ENCODE measurements around the gene GK2. TPM values are rescaled to one million over a fixed set of nuclear protein-coding genes. Genes with fewer than 3 reads are reported as not detected.

GK2 gene
- not detected for polyA plus RNA-seq
- long read RNA-seq, donor 1, result 0 reads
- long read RNA-seq, donor 2, result 0 reads
- long read RNA-seq, donor 3, result 0 reads
- long read RNA-seq, donor 4, result 0 reads
- long read RNA-seq, donor 5, result 0 reads
- long read RNA-seq, donor 6, result 0 reads
- long read RNA-seq, donor 7, result 0 reads
- long read RNA-seq, donor 8, result 0 reads
- long read RNA-seq, donor 9, result 0 reads
- long read RNA-seq, donor 10, result 0 reads
- long read RNA-seq, donor 11, result 0 reads

- no peaks in the 10 kb centered on the region for H3K4me1 ChIP-seq (ENCODE audit: control insufficient read depth, insufficient read depth, low read length)
- H3K36me3 ChIP-seq (ENCODE audit: control insufficient read depth, insufficient read depth, low read length), result no peaks in the 10 kb centered on the region
- H3K9me3 ChIP-seq (ENCODE audit: control insufficient read depth, low read depth, low read length), result peaks cover 3% of the 10 kb centered on the region
- no peak for DNase-seq
- no CpG with 5 or more reads among the region's 16 CpGs for WGBS (ENCODE audit: insufficient coverage, low lambda C conversion rate)
- H3K27ac ChIP-seq (ENCODE audit: low read length), result no peak within 1 kb of the TSS
- no peaks in the 10 kb centered on the region for H3K27me3 ChIP-seq (ENCODE audit: control insufficient read depth, insufficient read depth, low read length)
- no peak within 1 kb of the TSS for H3K4me3 ChIP-seq (ENCODE audit: low read length)
Observed at GRCh38 chr4:79408063-79408462, at the start of gene GK2. Gene GK2 (minus strand): TSS chr4:79408228. CDS start chr4:79408200, 28 bp downstream.

- no peaks in the 10 kb centered on the region for H3K36me3 ChIP-seq (ENCODE audit: control insufficient read depth, insufficient read depth, low read length)
- H3K4me3 ChIP-seq (ENCODE audit: low read length), result no peak overlapping the region
- H3K4me1 ChIP-seq (ENCODE audit: control insufficient read depth, insufficient read depth, low read length), result no peaks in the 10 kb centered on the region
- WGBS (ENCODE audit: insufficient coverage, low lambda C conversion rate), result 78% methylated on average over 3 of the region's 5 CpGs
- no peak for DNase-seq
- no peaks in the 10 kb centered on the region for H3K27me3 ChIP-seq (ENCODE audit: control insufficient read depth, insufficient read depth, low read length)
- H3K27ac ChIP-seq (ENCODE audit: low read length), result no peak overlapping the region
- no peaks in the 10 kb centered on the region for H3K9me3 ChIP-seq (ENCODE audit: control insufficient read depth, low read depth, low read length)
Observed at GRCh38 chr4:79455216-79455615, 47.2 kb upstream of the GK2 start.

DNA sequence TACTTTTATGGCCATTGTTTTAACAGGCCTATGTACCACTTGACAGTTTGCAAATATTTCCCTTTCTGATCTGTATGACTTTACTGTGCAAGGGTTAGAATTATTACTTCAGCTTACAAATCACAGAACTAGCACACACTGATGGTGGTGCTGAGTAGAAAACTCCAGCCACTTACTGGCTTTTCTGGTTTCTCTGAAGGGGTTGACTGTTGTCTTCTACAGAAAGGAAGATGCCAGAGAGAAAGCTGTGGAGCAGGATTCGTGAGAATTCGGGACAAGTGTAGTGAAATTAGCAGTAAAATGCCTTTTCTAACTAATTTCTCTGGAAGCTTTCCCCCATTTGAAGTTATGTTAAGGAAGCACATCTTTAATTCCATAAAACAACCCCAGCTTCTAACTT, 46.6 kb upstream of the GK2 start:
- WGBS (ENCODE audit: insufficient coverage, low lambda C conversion rate), result 50% methylated on average over 2 of the region's 2 CpGs

DNA sequence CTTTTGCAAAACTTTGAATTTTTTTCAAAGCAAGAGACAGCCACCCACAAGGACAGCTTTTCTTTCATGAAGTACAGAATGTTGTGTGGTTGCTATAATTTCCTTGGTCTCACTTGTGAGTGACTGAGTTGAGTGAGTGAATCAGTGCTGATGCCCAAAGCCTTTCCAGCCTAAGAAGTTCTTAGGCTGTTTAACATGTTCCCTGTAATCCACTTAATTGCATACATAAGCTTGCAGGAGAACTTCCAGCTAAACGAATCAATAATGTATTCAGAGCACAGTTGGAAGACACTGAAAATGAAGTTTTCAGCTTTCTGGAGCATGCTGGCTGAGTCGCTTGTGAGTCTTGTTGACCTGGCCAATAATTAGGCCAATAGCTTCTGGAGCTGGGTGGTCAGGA, 42.0 kb upstream of the GK2 start:
- Histone ChIP-seq H3K36me3 (ENCODE audit: control insufficient read depth, insufficient read depth, low read length) (no peaks in the 10 kb centered on the region), H3K4me3 (ENCODE audit: low read length) (no peak overlapping the region), H3K9me3 (ENCODE audit: control insufficient read depth, low read depth, low read length) (no peaks in the 10 kb centered on the region), H3K27ac (ENCODE audit: low read length) (no peak overlapping the region), H3K4me1 (ENCODE audit: control insufficient read depth, insufficient read depth, low read length) (no peaks in the 10 kb centered on the region), H3K27me3 (ENCODE audit: control insufficient read depth, insufficient read depth, low read length) (no peaks in the 10 kb centered on the region)
- DNase-seq, result no peak
- no CpG with 5 or more reads among the region's 2 CpGs for WGBS (ENCODE audit: insufficient coverage, low lambda C conversion rate)

More for the DNA sequence above, 46.6 kb upstream of the GK2 start:
- Histone ChIP-seq H3K36me3 (ENCODE audit: control insufficient read depth, insufficient read depth, low read length) (no peaks in the 10 kb centered on the region), H3K9me3 (ENCODE audit: control insufficient read depth, low read depth, low read length) (no peaks in the 10 kb centered on the region), H3K4me1 (ENCODE audit: control insufficient read depth, insufficient read depth, low read length) (no peaks in the 10 kb centered on the region), H3K27ac (ENCODE audit: low read length) (no peak overlapping the region), H3K27me3 (ENCODE audit: control insufficient read depth, insufficient read depth, low read length) (no peaks in the 10 kb centered on the region), H3K4me3 (ENCODE audit: low read length) (no peak overlapping the region)
- no peak for DNase-seq

DNA sequence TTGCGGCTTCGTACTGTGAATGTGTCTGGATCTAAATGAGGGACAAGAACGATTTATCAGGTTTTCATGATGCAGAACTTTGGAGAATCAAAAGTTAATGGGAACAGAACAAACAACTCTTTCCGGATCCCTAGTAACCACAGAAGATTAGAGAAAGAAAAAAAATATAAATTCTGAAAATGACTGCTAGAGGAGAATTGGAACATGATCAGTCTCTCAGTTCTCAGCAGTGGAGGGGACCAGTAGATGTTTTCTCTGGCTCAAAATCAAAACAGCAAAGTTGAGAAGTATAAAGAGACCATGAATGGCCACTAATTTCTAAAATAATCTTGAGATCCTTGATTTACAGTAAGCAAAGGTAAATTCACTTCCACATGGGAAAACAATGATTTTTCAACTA, 38.1 kb upstream of the GK2 start:
- WGBS (ENCODE audit: insufficient coverage, low lambda C conversion rate), result 82% methylated on average over 4 of the region's 4 CpGs
- DNase-seq, result no peak

DNA sequence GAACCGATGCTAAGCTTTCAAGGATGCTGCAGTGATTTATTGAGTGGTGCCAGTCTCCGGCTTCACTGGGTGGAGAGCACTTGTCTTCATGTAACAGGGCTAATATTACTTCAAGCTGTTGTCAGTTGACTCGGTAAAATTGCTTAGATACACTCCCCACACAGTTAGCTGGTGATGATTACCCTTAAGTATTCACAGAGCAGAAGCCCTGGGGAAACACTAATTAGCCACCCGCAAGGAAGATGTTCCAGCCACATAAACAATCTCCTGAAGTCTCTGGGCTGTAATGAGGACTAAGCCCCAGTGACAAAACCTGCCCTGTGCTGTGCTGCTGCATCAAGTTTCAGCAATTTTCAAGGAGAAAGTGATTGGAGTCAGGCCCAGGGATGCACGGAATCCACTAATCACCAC, 37.3 kb upstream of the GK2 start:
- no peak for DNase-seq
- WGBS (ENCODE audit: insufficient coverage, low lambda C conversion rate), result no CpG with 5 or more reads among the region's 5 CpGs
- Histone ChIP-seq H3K4me1 (ENCODE audit: control insufficient read depth, insufficient read depth, low read length) (no peaks in the 10 kb centered on the region), H3K27ac (ENCODE audit: low read length) (no peak overlapping the region), H3K27me3 (ENCODE audit: control insufficient read depth, insufficient read depth, low read length) (no peaks in the 10 kb centered on the region), H3K9me3 (ENCODE audit: control insufficient read depth, low read depth, low read length) (no peaks in the 10 kb centered on the region), H3K4me3 (ENCODE audit: low read length) (no peak overlapping the region), H3K36me3 (ENCODE audit: control insufficient read depth, insufficient read depth, low read length) (no peaks in the 10 kb centered on the region)

More for the DNA sequence above, 38.1 kb upstream of the GK2 start:
- Histone ChIP-seq H3K9me3 (ENCODE audit: control insufficient read depth, low read depth, low read length) (no peaks in the 10 kb centered on the region), H3K4me3 (ENCODE audit: low read length) (no peak overlapping the region), H3K4me1 (ENCODE audit: control insufficient read depth, insufficient read depth, low read length) (no peaks in the 10 kb centered on the region), H3K36me3 (ENCODE audit: control insufficient read depth, insufficient read depth, low read length) (no peaks in the 10 kb centered on the region), H3K27me3 (ENCODE audit: control insufficient read depth, insufficient read depth, low read length) (no peaks in the 10 kb centered on the region), H3K27ac (ENCODE audit: low read length) (no peak overlapping the region)

- Histone ChIP-seq H3K4me3 (ENCODE audit: low read length) (no peak overlapping the region), H3K27me3 (ENCODE audit: control insufficient read depth, insufficient read depth, low read length) (no peaks in the 10 kb centered on the region), H3K27ac (ENCODE audit: low read length) (no peak overlapping the region), H3K9me3 (ENCODE audit: control insufficient read depth, low read depth, low read length) (no peaks in the 10 kb centered on the region), H3K36me3 (ENCODE audit: control insufficient read depth, insufficient read depth, low read length) (no peaks in the 10 kb centered on the region), H3K4me1 (ENCODE audit: control insufficient read depth, insufficient read depth, low read length) (no peaks in the 10 kb centered on the region)
- DNase-seq, result no peak
- WGBS (ENCODE audit: insufficient coverage, low lambda C conversion rate), result 100% methylated on average over 1 of the region's 3 CpGs
Observed at GRCh38 chr4:79442422-79442821, 34.4 kb upstream of the GK2 start.

DNA sequence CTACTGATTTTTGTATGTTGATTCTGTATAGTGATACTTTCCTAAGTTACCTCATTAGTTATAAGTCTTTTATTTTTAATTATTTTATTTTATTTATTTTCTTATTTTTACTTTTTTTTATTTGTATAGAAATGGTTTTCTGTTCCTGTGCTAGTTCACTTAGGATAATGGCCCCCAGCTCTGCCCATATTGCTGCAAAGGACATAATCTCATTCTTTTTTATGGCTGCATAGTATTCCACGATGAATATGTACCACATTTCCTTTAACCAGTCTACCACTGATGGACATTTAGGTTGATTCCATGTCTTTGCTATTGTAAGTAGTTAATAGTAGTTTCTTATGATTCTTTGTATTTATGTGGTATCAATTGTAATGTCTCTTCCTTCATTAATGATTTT, 31.5 kb upstream of the GK2 start:
- Histone ChIP-seq H3K9me3 (ENCODE audit: control insufficient read depth, low read depth, low read length) (no peaks in the 10 kb centered on the region), H3K4me1 (ENCODE audit: control insufficient read depth, insufficient read depth, low read length) (no peaks in the 10 kb centered on the region), H3K27ac (ENCODE audit: low read length) (no peak overlapping the region), H3K36me3 (ENCODE audit: control insufficient read depth, insufficient read depth, low read length) (no peaks in the 10 kb centered on the region), H3K4me3 (ENCODE audit: low read length) (no peak overlapping the region), H3K27me3 (ENCODE audit: control insufficient read depth, insufficient read depth, low read length) (no peaks in the 10 kb centered on the region)
- DNase-seq, result no peak
- no CpG with 5 or more reads among the region's 1 CpG for WGBS (ENCODE audit: insufficient coverage, low lambda C conversion rate)

GRCh38 chr4:79431839-79432238, 23.8 kb upstream of the GK2 start:
- H3K27me3 ChIP-seq (ENCODE audit: control insufficient read depth, insufficient read depth, low read length), result no peaks in the 10 kb centered on the region
- H3K36me3 ChIP-seq (ENCODE audit: control insufficient read depth, insufficient read depth, low read length), result no peaks in the 10 kb centered on the region
- WGBS (ENCODE audit: insufficient coverage, low lambda C conversion rate), result no CpG with 5 or more reads among the region's 1 CpG

GRCh38 chr4:79429113-79429903, 21.3 kb upstream of the GK2 start:
- H3K4me3 ChIP-seq (ENCODE audit: low read length), result no peak overlapping the region
- H3K4me1 ChIP-seq (ENCODE audit: control insufficient read depth, insufficient read depth, low read length), result no peaks in the 10 kb centered on the region
- no peak overlapping the region for H3K27ac ChIP-seq (ENCODE audit: low read length)
- DNase-seq, result no peak
- no peaks in the 10 kb centered on the region for H3K9me3 ChIP-seq (ENCODE audit: control insufficient read depth, low read depth, low read length)
- no CpG with 5 or more reads among the region's 2 CpGs for WGBS (ENCODE audit: insufficient coverage, low lambda C conversion rate)
- H3K36me3 ChIP-seq (ENCODE audit: control insufficient read depth, insufficient read depth, low read length), result no peaks in the 10 kb centered on the region
- no peaks in the 10 kb centered on the region for H3K27me3 ChIP-seq (ENCODE audit: control insufficient read depth, insufficient read depth, low read length)

More at GRCh38 chr4:79431839-79432238, 23.8 kb upstream of the GK2 start:
- Histone ChIP-seq H3K27ac (ENCODE audit: low read length) (no peak overlapping the region), H3K4me3 (ENCODE audit: low read length) (no peak overlapping the region), H3K4me1 (ENCODE audit: control insufficient read depth, insufficient read depth, low read length) (no peaks in the 10 kb centered on the region), H3K9me3 (ENCODE audit: control insufficient read depth, low read depth, low read length) (no peaks in the 10 kb centered on the region)
- DNase-seq, result peak in 1 of 2 donors; percentile 2

DNA sequence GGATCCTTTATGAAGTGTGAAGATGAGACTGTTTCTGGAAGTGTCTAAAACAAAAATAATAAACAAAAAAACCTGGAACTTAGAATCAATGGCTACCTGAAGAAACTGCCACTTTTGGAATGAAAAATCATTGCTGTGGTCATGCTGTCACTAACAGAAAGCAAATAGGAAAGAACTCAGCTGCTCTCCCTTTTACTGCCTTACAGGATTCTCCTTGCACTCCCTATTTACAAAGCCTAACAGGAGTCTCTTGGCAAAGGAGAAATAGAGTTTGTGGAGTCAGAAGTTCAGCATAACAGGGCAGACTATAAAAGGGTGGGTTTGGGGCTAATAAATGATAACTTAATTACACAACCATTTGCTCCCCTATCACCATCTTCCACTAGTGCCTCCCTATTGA, 19.0 kb upstream of the GK2 start:
- DNase-seq, result no peak
- Histone ChIP-seq H3K4me1 (ENCODE audit: control insufficient read depth, insufficient read depth, low read length) (no peaks in the 10 kb centered on the region), H3K27me3 (ENCODE audit: control insufficient read depth, insufficient read depth, low read length) (no peaks in the 10 kb centered on the region), H3K4me3 (ENCODE audit: low read length) (no peak overlapping the region), H3K36me3 (ENCODE audit: control insufficient read depth, insufficient read depth, low read length) (no peaks in the 10 kb centered on the region), H3K9me3 (ENCODE audit: control insufficient read depth, low read depth, low read length) (no peaks in the 10 kb centered on the region), H3K27ac (ENCODE audit: low read length) (no peak overlapping the region)

All from large intestine (tissue), 12 donors.